GM11168 (cell line): ENCODE data around the gene ST6GALNAC4.

Experiments used
- in situ Hi-C: fragments of 300-500 bp; cut with MboI; formaldehyde crosslinking; loops from one replicate; pipeline ENCODE4 v1.12.0; 2022; ENCODE audit warnings: low sequenced_read_pairs; ENCODE audit not compliant: unreplicated experiment

Gene ST6GALNAC4

DNA sequence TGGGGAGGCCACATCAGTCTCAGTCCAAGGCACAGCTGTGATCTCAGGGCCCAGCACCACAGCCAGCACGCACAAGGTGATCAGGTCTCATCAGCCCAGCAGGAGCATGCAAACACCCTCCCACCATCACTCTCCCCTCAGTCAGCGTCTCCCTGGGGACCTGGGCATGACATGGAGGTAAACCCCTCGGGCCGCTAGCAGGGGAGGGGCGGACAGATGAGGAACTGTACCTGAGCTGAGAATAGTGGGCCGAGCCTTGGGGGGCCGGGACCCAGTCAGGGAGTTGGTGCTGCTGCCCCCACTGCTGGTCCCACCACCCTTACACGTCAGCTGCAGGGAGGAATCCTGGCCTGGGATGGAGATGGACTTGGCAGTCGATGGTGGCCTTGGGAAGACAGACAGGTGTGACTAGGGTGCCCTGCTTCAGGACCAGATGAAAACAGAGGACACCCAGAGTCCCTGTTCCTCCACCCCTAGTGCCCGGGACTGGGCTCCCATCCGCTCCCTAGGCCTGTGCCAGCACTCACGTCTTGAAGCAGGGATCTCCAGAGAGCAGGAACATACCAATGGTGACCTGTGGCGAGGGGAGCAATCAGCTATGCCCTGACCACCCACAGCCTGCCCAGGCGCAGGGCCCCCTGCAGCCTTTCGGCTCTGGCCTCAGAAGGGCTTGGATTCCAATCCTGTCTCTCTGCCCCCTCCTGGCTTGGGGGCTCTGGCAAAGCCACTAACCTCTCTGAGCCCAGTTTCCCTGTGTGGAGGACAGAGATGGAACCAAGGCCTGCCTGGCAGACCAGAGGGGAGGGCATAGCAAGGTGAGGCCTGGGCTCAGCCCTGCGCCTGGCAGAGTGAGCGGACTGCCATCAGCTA is 31.2 kb upstream of the ST6GALNAC4 start:
- in situ Hi-C loops = no loop called here

DNA sequence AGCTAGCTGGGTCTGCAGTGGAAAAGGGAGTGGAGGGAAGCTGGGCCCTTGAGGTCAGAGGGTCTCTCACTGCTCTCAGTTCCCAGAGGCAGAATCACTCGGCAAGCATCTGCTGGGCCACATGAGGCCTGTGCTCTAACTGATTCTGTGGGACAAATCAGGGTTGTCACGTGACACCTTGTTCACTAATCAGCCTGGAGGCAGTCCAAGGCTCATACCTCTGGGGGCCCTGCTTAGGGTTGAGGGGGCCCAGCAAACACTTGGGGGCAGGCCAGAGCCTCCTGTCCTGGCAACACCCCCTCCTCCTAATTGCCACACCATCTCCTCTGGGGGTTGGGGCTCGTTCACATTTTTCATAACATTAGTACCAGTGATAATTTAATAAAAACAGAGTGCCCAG is 29.9 kb upstream of the ST6GALNAC4 start:
- in situ Hi-C loops = no loop called here

DNA sequence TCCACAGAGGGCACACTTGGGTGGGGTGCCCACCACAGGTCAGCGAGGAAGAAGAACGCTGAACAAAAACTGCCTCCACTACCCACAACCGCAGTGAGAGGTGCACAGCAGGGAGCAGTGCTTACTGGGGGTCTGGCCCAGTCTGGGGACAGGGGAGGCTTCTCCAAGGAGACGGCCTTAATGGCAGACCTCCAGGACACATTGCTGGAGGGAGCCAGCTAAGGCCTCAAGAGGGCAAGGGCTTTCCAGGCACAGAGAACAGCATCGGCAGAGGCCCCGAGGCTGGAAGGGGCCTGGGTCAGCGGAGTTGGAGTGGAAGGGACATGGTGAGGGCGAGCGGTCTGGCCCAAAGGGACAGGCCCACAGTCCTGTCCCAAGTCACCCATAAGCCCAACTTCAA is 29.1 kb upstream of the ST6GALNAC4 start:
- in situ Hi-C loops = no loop called here

- in situ Hi-C loops = no loop called here
Measured at GRCh38 chr9:127945338-127945737, 28.5 kb upstream of the ST6GALNAC4 start.

DNA sequence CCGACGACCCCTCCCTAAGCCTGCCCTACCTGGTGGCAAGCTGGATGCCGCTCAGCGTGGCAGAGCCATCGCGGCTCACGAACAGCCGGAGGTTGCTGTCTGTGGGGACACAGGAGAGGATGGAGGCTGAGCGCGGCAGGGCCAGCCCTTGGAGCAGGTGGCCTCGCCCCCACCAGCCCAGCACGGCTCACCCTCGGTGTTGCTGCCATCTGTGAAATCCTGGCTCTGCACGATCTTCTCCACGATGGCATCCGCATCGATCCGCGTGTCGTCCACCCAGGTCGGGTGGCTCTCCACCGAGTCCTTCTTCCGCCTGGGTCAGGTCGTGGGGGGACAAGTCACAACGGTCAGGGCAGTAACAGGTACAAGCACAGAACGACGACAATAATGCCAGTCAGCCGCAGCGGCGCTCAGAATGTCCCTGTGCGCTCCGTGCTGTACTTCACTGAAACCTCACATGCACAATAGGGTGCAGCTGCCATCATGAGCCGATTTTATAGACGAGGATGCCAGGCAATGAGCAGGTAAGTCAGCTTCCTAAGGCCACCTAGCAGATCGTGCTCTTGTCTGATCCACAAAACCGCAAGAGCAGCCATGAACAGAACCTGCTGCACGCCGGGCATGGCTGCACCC is 27.9 kb upstream of the ST6GALNAC4 start:
- in situ Hi-C loops = loop anchor here (5.0 kb wide), 1 partner anchor 88 kb away; no protein-coding TSS in a partner anchor

- in situ Hi-C loops = loop anchor here (5.0 kb wide), 1 partner anchor 89 kb away; no protein-coding TSS in a partner anchor
Measured at GRCh38 chr9:127943731-127944144, 26.9 kb upstream of the ST6GALNAC4 start.

DNA sequence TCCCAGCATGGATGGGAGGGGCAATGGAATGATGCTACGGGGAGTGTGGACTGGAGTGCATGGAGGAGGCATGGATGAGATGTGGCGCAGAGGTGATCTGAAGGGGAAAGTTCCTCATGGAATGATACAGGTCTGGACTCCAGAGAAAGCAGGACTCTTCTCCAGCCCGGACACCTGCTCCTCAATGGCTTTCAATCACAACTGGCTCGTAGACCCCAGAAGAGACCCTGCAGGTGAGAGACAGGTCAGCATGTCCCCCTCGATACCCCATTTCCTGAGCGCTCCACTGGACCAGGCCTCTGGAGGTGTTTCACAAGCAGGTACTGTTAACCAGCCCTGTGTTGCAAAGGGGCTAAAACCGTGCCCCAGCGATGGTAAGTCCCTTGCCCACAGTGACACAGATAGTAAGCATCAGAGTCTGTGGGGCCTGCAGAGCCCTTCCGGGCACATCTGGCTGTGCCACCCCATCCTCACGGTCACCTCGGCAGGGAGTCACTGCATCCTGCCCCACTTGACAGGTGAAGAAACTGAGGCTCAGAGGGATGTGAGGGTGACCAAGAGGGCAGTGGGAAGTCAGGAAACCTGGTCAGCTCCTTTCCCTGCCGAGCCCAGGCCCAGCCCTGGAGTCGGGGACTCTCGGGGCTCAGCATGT is 26.3 kb upstream of the ST6GALNAC4 start:
- in situ Hi-C loops = loop anchor here (5.0 kb wide), 1 partner anchor 89 kb away; no protein-coding TSS in a partner anchor

GRCh38 chr9:127942216-127943010 is 25.6 kb upstream of the ST6GALNAC4 start:
- in situ Hi-C loops = loop anchor here (5.0 kb wide), 1 partner anchor 90 kb away; no protein-coding TSS in a partner anchor

- in situ Hi-C loops = loop anchor here (5.0 kb wide), 1 partner anchor 90 kb away; no protein-coding TSS in a partner anchor
Measured at GRCh38 chr9:127941961-127942215, 25.0 kb upstream of the ST6GALNAC4 start.

DNA sequence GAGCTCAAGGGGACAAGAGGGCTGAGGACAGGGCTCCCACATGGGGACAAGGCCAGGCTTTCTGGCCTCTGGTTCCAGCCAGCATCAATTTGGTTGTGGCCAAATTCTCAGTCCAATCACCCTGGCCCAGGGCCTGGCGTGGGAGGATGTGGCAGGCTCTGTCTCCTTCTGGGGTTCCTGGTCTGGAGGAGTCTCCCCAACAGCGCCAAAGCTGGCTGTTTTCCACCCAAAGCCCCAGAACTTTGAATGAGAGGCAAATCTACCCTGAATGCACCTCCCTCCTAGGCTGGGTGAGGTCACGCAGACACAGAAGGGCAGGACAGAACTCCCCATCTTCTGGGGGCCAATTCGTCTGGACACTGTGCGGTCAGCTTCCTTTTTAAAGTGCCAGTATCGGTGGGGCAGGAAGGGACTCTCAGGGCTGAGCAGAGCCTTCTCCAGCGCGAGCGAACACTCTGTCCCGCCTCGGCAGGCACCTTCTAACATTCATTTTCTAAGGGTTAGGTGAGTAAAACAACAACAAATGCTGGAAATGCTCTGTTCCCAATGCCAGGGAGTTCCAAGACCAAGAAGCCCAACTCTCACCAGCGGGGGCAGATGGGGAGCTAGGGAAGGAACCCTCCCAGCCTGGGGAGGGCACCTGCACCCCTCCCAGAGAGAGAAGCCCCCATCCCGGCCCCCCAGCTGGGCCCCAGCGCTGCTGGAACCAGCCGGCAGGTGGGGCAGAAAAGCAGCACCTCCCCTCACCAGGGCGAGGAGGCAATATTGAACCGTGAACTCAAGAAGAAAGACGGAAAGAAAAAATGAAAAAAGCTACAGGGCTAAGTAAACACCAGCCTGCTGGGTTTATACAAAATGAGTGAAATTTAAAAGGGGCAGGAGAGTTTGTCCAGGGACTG is 24.5 kb upstream of the ST6GALNAC4 start:
- in situ Hi-C loops = loop anchor here (5.0 kb wide), 1 partner anchor 91 kb away; no protein-coding TSS in a partner anchor

DNA sequence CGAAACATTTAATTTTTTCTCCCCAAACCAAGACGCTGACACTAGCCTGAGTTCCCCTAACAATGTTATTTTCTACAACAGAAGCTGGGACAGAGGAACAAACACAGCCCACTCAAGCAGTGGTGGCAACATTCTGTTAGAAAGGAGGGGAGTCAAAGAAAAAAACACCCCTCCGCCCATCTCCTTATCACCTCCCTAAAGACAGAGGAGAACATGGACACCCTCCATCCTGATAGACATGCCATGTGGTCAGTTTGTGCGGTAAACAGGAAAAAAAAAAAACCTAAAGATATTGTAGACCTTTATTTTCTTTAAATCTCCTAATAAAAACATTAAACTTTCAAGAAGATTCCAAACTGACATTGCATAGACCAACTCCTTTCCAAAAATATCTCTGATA is 23.8 kb upstream of the ST6GALNAC4 start:
- in situ Hi-C loops = loop anchor here (5.0 kb wide), 1 partner anchor 92 kb away; no protein-coding TSS in a partner anchor

DNA sequence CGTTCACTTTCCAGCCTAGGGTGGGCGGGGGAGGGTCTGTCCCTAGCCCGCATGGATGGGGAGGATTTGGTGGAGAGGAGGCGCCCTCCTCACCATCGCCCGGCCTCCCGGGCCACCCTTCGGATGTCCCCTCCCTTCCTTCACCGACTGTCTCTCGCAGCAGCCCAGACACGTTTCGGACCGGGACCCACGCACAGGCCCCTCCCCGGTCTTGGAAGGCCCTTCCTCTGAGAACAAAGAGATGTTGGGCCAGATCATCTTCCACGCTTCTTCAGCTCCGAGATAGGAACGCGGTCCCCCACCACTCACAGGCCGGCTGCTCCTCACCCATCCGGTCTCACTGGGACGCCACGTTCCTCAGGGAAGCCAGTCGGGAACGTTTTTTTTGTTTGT is 21.5 kb upstream of the ST6GALNAC4 start:
- in situ Hi-C loops = no loop called here

DNA sequence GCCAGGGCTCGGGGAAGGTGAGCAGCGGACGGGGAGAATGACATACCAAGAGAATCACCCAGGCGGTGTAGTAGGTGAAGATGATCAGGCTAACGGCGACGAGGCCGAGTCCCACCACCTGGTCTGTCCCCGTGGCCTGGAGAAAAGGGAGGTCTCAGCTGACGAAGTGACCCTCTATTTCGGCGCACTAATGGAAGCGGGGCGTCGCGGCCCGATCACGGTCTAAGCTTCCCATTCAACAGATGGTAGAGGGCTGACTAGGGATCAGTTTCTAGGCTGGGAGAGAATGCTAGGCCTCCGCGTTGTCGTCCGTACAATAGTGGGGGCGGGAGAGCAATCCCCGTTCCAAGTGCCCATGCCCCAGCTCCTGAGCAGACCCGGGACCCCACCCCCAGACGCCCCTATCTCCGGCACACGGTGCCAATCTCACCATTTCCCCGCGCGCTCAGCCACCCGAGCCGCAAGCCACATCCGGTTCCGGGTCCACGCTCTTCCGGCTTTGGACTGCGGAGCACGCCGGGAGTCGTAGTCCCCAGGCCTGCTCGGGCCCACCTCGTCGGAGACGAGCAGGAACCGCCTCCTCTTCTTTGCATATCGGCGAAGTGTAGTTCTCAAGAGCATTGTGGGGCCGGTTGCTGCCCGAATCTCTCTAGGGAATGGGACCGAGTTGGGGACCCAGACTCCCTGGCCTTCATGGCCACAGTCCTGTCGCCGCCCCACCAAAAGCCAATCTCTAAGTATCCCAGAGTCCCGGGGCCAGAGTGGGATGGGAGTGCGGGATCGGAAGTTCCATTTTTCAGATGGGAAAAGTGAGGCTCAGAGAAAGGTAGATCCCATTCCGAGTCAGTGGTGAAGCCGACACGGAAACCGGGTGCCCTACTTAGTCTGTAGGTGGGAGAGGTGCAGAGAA is 20.8 kb upstream of the ST6GALNAC4 start, which contains the start of gene DPM2:
Gene DPM2 (minus strand): TSS at position 467 of the 910 bp plus-strand sequence. CDS start 34 bp downstream, at position 433.
- in situ Hi-C loops = no loop called here

GRCh38 chr9:127937056-127937387 is 20.2 kb upstream of the ST6GALNAC4 start:
- in situ Hi-C loops = no loop called here

DNA sequence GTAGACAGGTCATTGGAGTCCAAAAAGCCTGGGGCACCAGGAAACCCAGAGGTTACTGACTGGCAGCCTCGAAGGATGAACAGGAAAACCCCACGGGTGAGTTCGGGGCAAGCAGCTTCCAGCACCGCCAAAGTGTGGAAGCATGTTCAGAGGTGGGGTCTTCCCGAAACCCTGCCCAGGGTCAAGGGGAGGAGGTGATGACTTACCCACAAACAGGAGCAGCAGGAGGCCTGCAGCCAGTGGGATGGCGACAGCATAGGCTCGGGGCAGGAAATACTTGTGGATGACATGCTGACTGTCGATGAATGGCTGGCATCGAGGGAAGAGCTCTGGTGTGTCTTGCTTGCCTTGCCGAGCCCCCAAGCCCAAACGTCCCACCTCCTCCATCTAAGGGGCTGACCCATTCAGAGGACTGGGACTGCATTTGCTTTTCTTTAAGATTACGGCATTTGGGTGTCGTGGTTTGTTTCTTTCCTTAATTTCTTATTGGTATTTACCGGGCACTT is 19.6 kb upstream of the ST6GALNAC4 start:
- in situ Hi-C loops = no loop called here

- in situ Hi-C loops = no loop called here
Measured at GRCh38 chr9:127935765-127936221, 19.0 kb upstream of the ST6GALNAC4 start.

DNA sequence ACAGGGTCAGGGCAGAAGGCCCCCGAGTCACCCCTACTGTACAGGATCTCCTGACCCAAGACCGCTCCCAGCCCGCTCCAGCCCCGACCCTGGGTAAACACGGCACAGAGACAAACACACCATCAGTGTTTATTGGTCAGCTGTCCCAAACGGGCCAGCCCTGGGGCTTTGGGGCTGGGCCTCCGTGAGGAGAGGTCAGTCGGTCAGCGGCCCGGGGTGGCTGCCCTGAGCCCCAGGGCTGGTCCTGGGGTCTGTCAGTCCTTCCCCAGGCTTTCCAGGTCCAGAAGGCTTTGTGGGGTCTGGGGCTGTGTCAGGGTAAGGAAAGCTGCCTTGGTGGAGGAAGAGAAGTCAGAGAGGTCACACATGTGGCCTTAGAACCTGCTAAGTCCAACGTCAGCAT is 18.1 kb upstream of the ST6GALNAC4 start:
- in situ Hi-C loops = no loop called here

GRCh38 chr9:127934248-127934647 is 17.4 kb upstream of the ST6GALNAC4 start:
- in situ Hi-C loops = no loop called here
